Neural cell (in vitro differentiated cells): ENCODE data around the gene CRYBA4. TPM values are rescaled to one million over a fixed set of nuclear protein-coding genes. Genes with fewer than 3 reads are reported as not detected.

Experiments
- H2AFZ ChIP-seq: fragments of 200-600, 300-800 bp; sonication (generic), shearing (Covaris generic); 2 replicates; pipeline ENCODE4 v1.6.0; 2014; ENCODE audit warnings: low read depth, mild to moderate bottlenecking, antibody characterized with exemption, low read length, moderate library complexity
- H3F3A ChIP-seq: fragments of 200-600 bp; shearing (Covaris generic); 2 replicates; pipeline ENCODE4 v1.6.1; 2016; ENCODE audit warnings: mild to moderate bottlenecking, moderate library complexity, mixed read lengths, antibody characterized with exemption, low read length; ENCODE audit not compliant: insufficient read depth, poor library complexity, severe bottlenecking
- H3K27ac ChIP-seq: fragments of 200-600, 300-800 bp; sonication (generic), shearing (Covaris generic); 2 replicates; pipeline ENCODE4 v1.5.1; 2014; ENCODE audit warnings: mild to moderate bottlenecking, low read length, moderate library complexity
- H3K27me3 ChIP-seq: fragments of 300-800, 200-600 bp; sonication (generic), shearing (Covaris generic); 2 replicates; pipeline ENCODE4 v1.6.0; 2014; ENCODE audit warnings: mild to moderate bottlenecking, low read depth, low read length, moderate library complexity; ENCODE audit not compliant: insufficient read depth
- H3K36me3 ChIP-seq: fragments of 300-800, 200-600 bp; sonication (generic), shearing (Covaris generic); 2 replicates; pipeline ENCODE4 v1.5.1; 2014; ENCODE audit warnings: mild to moderate bottlenecking, antibody characterized with exemption, low read length, moderate library complexity; ENCODE audit not compliant: insufficient read depth
- H3K4me2 ChIP-seq: fragments of 300-800, 200-600 bp; sonication (generic), shearing (Covaris generic); 2 replicates; pipeline ENCODE4 v1.6.0; 2014; ENCODE audit warnings: mild to moderate bottlenecking, low read length
- H3K4me3 ChIP-seq: fragments of 300-800, 200-600 bp; sonication (generic), shearing (Covaris generic); 2 replicates; pipeline ENCODE4 v1.5.1; 2014; ENCODE audit warnings: mild to moderate bottlenecking, low read length, moderate library complexity
- H3K79me2 ChIP-seq: fragments of 200-600 bp; shearing (Covaris generic); replicated peaks from 2 replicates; pipeline ENCODE4 v1.6.0; 2014; ENCODE audit warnings: mild to moderate bottlenecking, low read length, moderate library complexity; ENCODE audit not compliant: insufficient read depth
- H3K9ac ChIP-seq: fragments of 300-800, 200-600 bp; sonication (generic), shearing (Covaris generic); 2 replicates; pipeline ENCODE4 v1.6.1; 2016; ENCODE audit warnings: mild to moderate bottlenecking, low read length, mixed read lengths
- H3K9me2 ChIP-seq: fragments of 200-600 bp; shearing (Covaris generic); 2 replicates; pipeline ENCODE4 v1.6.1; 2016; ENCODE audit warnings: mild to moderate bottlenecking, low read length, mixed read lengths; ENCODE audit not compliant: insufficient read depth
- H3K9me3 ChIP-seq: fragments of 200-600, 300-800 bp; sonication (generic), shearing (Covaris generic); 2 replicates; pipeline ENCODE4 v1.6.1; 2016; ENCODE audit warnings: mild to moderate bottlenecking, mixed run types, low read length, moderate library complexity, mixed read lengths
- H4K20me1 ChIP-seq: fragments of 200-600 bp; shearing (Covaris generic); 2 replicates; pipeline ENCODE4 v1.6.1; 2016; ENCODE audit warnings: mild to moderate bottlenecking, mixed run types; ENCODE audit not compliant: insufficient read depth
- EP300 ChIP-seq: fragments of 450-650 bp; conservative IDR thresholded peaks from 2 replicates; pipeline ENCODE4 v1.6.1; 2014; ENCODE audit warnings: antibody characterized with exemption, mild to moderate bottlenecking, moderate library complexity; ENCODE audit not compliant: poor library complexity, severe bottlenecking
- EZH2 ChIP-seq: fragments of 200-600, 300-800 bp; shearing (Covaris generic), sonication (generic); IDR thresholded peaks from 2 replicates; pipeline ENCODE4 v1.6.1; 2014; ENCODE audit warnings: antibody characterized with exemption, low read length, borderline replicate concordance, mild to moderate bottlenecking; ENCODE audit not compliant: insufficient read depth, poor library complexity, severe bottlenecking
- MXI1 ChIP-seq: fragments of 450-650 bp; conservative IDR thresholded peaks from 2 replicates; pipeline ENCODE4 v1.6.1; 2014; ENCODE audit warnings: antibody characterized with exemption, mild to moderate bottlenecking; ENCODE audit not compliant: poor library complexity, severe bottlenecking
- POLR2AphosphoS5 ChIP-seq: IDR thresholded peaks from 2 replicates; pipeline ENCODE4 v1.6.1; 2012
- RAD21 ChIP-seq: fragments of 450-650 bp; conservative IDR thresholded peaks from 2 replicates; pipeline ENCODE4 v1.6.1; 2014; ENCODE audit warnings: antibody characterized with exemption, mild to moderate bottlenecking, moderate library complexity
- SMC3 ChIP-seq: fragments of 450-650 bp; conservative IDR thresholded peaks from 2 replicates; pipeline ENCODE4 v1.6.1; 2014; ENCODE audit warnings: antibody characterized with exemption, mild to moderate bottlenecking, moderate library complexity; ENCODE audit not compliant: poor library complexity
- TAF1 ChIP-seq: IDR thresholded peaks from 2 replicates; pipeline ENCODE4 v1.6.1; 2012; ENCODE audit warnings: low read depth
- polyA plus RNA-seq: library from polyadenylated mRNA; depleted of rRNA; stranded (reverse); fragments of >200 nt; gene quantifications from 2 replicates; pipeline ENCODE4 v1.2.3, GENCODE V29; 2014
- TF ChIP-seq, protein P1 (sequence below): fragments of 450-650 bp; IDR thresholded peaks from 2 replicates; pipeline ENCODE4 v1.5.1; 2014; ENCODE audit warnings: antibody characterized with exemption, mild to moderate bottlenecking, moderate library complexity; ENCODE audit not compliant: poor library complexity, severe bottlenecking
- TF ChIP-seq, protein P2 (sequence below): IDR thresholded peaks from 2 replicates; pipeline ENCODE4 v1.6.1; 2012; ENCODE audit warnings: borderline replicate concordance

Gene CRYBA4
- polyA plus RNA-seq, 1 donor from 2014 or later = not detected

DNA sequence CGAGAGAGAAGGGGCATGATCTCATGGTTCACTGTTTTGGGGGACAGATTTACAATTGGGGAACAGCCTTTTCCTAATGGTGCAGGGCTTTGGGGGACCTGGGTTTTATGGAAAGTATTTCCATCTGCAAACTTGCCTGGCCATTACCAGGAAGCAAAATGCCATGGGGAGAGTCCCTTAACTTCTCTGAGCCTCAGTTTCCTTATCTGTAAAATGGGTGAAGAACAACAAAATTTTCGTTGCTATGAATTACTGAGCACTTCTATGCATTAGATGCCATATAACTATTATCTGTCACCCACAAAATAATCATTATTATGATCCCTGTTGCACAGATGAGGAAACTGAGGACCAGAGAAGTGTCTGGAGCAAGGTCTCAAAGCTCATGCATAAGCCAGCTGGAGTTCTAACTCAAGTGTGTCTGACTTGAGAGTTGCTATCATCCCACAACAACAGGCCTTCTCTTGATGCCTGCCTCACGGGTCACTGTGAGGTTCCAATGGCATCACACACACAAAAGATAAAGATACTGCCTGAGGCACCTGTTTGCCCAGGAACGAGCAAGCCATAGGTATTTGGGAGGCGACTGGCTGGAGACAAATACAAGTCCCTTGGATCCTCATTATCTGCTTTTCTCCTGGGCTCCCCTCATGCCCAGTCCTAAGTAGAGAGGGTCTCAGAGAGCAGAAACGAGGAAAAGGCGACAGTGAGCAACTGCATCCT, 47.6 kb upstream of the CRYBA4 start:
- Histone ChIP-seq H3K79me2 (no peaks in the 10 kb centered on the region), H3K27ac (no peak overlapping the region), H3K27me3 (no peaks in the 10 kb centered on the region)

DNA sequence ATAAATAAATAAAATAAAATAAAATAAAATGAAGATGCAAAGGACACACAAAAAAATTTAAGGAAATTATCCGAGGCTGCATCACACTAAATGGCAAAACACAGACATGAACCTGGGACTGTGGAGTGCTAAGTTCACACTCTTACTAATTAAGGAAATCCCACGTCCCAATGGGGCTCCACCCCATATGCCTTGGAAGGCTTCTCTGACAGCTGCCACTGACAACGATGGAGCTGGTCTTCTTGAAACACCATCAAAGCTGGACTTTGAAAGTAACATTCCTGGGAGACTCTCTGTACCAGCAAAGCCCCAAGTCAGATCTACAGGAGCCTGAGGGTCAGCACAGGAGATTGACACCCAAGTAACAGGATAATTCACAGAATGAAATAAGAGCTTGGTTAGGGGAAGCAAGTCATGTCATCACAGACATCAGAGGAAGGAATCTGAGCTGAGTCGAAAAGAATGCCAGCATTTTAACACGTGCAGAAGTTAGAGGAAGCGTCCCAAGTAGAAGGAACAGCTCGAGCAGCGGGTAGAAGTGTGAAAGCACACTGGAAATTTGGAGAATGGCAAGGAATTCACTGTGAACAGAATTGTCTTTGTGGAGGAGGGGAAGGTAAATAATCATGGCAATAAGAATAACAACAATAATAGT, 45.6 kb upstream of the CRYBA4 start:
- Histone ChIP-seq H3F3A (no peaks in the 10 kb centered on the region), H3K4me3 (no peak overlapping the region), H3K9ac (no peak overlapping the region), H4K20me1 (no peaks in the 10 kb centered on the region), H3K36me3 (no peaks in the 10 kb centered on the region), H3K9me2 (no peaks in the 10 kb centered on the region), H2AFZ (no peak overlapping the region), H3K79me2 (no peaks in the 10 kb centered on the region), H3K27me3 (no peaks in the 10 kb centered on the region), H3K9me3 (no peaks in the 10 kb centered on the region), H3K27ac (no peak overlapping the region), H3K4me2 (no peak overlapping the region)
- TF ChIP-seq MXI1 (no peak), TAF1 (no peak), EP300 (no peak), EZH2 (no peak), SMC3 (no peak), RAD21 (no peak), POLR2AphosphoS5 (no peak)
- TF ChIP-seq, protein P1, sequence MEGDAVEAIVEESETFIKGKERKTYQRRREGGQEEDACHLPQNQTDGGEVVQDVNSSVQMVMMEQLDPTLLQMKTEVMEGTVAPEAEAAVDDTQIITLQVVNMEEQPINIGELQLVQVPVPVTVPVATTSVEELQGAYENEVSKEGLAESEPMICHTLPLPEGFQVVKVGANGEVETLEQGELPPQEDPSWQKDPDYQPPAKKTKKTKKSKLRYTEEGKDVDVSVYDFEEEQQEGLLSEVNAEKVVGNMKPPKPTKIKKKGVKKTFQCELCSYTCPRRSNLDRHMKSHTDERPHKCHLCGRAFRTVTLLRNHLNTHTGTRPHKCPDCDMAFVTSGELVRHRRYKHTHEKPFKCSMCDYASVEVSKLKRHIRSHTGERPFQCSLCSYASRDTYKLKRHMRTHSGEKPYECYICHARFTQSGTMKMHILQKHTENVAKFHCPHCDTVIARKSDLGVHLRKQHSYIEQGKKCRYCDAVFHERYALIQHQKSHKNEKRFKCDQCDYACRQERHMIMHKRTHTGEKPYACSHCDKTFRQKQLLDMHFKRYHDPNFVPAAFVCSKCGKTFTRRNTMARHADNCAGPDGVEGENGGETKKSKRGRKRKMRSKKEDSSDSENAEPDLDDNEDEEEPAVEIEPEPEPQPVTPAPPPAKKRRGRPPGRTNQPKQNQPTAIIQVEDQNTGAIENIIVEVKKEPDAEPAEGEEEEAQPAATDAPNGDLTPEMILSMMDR = no peak
- TF ChIP-seq, protein P2, sequence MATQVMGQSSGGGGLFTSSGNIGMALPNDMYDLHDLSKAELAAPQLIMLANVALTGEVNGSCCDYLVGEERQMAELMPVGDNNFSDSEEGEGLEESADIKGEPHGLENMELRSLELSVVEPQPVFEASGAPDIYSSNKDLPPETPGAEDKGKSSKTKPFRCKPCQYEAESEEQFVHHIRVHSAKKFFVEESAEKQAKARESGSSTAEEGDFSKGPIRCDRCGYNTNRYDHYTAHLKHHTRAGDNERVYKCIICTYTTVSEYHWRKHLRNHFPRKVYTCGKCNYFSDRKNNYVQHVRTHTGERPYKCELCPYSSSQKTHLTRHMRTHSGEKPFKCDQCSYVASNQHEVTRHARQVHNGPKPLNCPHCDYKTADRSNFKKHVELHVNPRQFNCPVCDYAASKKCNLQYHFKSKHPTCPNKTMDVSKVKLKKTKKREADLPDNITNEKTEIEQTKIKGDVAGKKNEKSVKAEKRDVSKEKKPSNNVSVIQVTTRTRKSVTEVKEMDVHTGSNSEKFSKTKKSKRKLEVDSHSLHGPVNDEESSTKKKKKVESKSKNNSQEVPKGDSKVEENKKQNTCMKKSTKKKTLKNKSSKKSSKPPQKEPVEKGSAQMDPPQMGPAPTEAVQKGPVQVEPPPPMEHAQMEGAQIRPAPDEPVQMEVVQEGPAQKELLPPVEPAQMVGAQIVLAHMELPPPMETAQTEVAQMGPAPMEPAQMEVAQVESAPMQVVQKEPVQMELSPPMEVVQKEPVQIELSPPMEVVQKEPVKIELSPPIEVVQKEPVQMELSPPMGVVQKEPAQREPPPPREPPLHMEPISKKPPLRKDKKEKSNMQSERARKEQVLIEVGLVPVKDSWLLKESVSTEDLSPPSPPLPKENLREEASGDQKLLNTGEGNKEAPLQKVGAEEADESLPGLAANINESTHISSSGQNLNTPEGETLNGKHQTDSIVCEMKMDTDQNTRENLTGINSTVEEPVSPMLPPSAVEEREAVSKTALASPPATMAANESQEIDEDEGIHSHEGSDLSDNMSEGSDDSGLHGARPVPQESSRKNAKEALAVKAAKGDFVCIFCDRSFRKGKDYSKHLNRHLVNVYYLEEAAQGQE = no peak

More for the DNA sequence above, 47.6 kb upstream of the CRYBA4 start:
- Histone ChIP-seq H3K9me2 (no peaks in the 10 kb centered on the region), H3K36me3 (no peaks in the 10 kb centered on the region), H3K4me2 (no peak overlapping the region), H2AFZ (no peak overlapping the region), H3K9ac (no peak overlapping the region), H3K9me3 (no peaks in the 10 kb centered on the region), H3K4me3 (no peak overlapping the region), H4K20me1 (no peaks in the 10 kb centered on the region), H3F3A (no peaks in the 10 kb centered on the region)
- no peak for TF ChIP-seq EZH2
- no peak for TF ChIP-seq EP300
- no peak for TF ChIP-seq RAD21
- no peak for TF ChIP-seq MXI1
- no peak for TF ChIP-seq POLR2AphosphoS5
- no peak for TF ChIP-seq TAF1
